RPMI7951 (cell line): ENCODE measurements around the gene TENM3. TPM values are rescaled to one million over a fixed set of nuclear protein-coding genes. Genes with fewer than 3 reads are reported as not detected.

ENCODE experiments used
- DNase-seq: peaks from one replicate; pipeline ENCODE4 v3.0.0-alpha.2; 2012; ENCODE audit warnings: low read depth
- total RNA-seq: library from RNA; depleted of rRNA; stranded (reverse); fragments of >200 nt; shearing (Covaris generic); gene quantifications from 2 replicates; pipeline ENCODE4 v1.2.3, GENCODE V29; 2014

The TENM3 gene
- total RNA-seq, 1 experiment from 2014 or later, result 20.1 TPM

GRCh38 chr4:182620111-182620980 lies 377.1 kb downstream of the TENM3 start:
- no peak for DNase-seq

DNA sequence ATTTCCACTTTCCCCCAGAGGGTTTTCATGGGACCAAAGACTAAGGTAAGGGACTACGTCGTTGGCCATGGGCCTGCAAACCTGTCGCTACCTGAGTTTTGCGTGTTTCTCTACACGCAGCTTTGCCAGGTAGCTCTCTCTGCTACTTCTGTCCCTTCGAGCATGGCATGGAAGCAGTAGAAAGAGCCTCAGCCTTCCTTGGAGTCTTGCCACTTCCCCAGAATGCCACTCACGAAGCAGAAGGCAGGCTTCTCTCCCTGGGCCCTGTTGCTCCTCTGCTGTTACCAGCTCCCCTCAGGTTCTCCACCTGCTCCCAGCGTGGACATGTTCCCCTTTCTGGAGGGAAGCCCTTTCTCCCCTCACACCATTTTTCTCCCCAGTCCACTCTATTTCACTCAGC lies 381.1 kb downstream of the TENM3 start:
- no peak for DNase-seq

GRCh38 chr4:182625193-182625592 lies 382.0 kb downstream of the TENM3 start:
- DNase-seq, result no peak

DNA sequence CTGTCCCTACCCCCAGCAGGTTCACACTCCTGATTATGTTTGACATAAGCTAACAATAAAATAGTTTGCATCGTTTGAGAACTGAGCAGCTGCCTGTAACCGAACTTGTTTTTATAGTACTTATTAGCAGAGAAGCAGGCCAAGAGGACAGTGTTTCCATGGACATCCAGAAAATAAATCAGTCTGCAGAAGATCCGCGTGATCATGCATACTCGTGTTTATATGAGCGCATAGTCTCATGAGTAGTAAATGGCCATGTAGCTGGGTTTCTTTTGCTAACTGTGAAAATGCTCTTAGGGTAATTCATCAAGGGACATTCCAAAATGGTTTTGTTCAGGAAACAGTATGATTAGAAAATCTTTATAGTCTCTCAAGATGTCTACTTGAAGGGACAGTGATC lies 384.8 kb downstream of the TENM3 start:
- DNase-seq, result no peak

DNA sequence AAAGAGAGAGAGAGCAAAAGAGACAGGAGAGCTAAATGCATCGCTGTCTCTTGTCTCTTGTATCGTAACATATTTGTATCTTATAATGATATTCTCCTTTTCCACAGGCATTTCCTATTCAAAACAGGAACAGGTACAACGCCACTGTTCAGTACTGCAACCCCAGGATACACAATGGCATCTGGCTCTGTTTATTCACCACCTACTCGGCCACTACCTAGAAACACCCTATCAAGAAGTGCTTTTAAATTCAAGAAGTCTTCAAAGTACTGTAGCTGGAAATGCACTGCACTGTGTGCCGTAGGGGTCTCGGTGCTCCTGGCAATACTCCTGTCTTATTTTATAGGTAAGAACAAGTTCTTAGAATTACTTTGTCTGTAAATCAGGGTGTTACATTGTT lies 385.3 kb downstream of the TENM3 start:
- no peak for DNase-seq

DNA sequence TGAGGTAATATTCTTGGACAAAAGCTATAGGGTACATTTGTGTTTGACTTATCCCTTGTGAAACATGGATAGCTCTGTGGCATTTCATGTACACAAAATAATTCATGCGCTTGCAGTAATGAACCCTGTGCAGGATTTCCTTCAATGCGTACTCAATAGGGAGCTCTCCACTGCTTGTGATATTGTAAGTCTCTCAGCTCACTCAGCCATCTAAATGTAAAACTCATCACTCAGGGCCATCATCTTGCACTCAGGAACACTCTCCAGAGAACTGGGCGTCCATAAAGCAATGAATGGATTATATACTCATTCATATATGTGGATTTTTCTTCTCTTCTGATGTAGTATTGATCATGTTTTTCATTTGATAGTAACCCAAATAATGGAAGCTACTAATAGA lies 385.9 kb downstream of the TENM3 start:
- DNase-seq, result no peak

DNA sequence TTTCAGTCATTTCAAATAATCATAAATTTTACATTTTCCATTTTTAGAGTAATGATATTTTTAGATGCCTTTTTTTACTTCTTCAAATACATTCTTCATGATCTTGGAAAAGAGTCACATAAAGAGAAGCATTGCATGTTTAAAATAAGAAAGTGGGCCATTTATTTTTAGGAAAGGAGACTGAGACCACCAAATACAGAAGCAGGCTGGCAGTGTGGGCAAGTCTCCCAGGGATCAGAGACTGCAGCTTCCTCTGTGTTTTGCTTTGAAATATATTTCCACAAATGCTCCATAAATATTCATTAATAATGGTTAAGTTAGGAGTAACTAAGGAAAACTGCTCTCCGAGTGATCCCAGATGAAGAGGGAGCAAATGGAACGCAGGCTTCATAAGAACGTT lies 397.3 kb downstream of the TENM3 start:
- DNase-seq, result no peak

GRCh38 chr4:182640932-182641331 lies 397.7 kb downstream of the TENM3 start:
- no peak for DNase-seq

- peak; percentile 58 for DNase-seq
Measured at GRCh38 chr4:182642831-182643230, 399.6 kb downstream of the TENM3 start.

- peak; percentile 56 for DNase-seq
Measured at GRCh38 chr4:182643801-182644682, 400.8 kb downstream of the TENM3 start.

DNA sequence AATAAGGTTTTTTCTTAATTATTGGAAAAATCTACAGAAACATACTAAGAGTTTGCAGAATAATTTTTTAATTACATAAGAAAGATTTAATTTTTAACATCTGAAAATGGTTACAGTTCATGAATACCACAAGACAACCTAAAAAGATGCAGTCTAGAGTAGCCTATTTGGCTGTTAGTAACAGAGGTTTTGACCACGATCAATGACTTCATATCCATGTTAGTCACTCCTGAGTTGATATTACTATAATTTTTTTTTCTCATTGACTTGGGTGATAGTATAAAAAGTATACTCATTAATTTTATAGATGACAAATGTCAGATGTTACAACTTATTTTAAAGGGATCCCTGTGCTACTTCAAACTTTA lies 401.5 kb downstream of the TENM3 start:
- DNase-seq, result no peak

DNA sequence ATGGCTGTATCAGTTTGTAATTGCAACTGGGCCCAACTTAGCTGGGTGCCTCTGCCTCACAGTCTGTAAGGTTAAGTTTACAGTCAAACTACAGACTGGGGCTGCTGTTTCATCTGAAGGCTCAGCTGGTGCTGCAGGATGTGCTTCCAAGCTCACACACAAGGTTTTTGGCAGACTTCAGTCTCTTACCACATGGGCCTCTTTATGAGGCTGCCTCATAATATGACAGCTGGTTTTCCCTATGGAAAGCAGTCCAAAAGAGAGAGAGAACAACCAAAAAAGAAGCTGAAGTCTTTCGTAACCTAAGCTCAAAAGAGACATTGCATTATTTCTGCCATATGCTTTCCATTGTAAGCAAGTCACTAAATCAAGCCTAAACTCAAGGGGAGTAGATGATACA lies 402.3 kb downstream of the TENM3 start:
- DNase-seq, result peak; percentile 1

GRCh38 chr4:182647646-182648300 lies 404.6 kb downstream of the TENM3 start:
- no peak for DNase-seq

DNA sequence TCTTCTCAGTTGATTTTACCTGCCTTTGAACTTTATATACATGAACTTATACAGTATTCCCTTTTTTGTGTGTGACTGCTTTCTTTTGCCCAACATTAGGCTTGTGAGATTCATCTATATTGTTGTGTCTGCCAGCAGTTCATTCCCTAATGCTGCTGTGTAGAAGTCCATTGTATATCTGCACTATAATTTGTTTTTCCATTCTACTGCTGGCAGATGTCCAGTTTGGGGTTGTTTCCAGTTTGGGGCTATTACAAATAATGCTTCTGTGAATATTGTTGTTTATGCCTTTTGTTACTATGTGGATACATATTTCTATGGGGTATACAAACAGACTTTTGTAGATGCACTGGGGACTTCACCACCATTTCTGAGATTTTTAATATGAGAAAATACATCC lies 405.6 kb downstream of the TENM3 start:
- DNase-seq, result no peak

- no peak for DNase-seq
Measured at GRCh38 chr4:182649698-182650477, 406.7 kb downstream of the TENM3 start.

GRCh38 chr4:182653596-182653995 lies 410.4 kb downstream of the TENM3 start:
- DNase-seq, result peak; percentile 6

- no peak for DNase-seq
Measured at GRCh38 chr4:182655340-182655739, 412.1 kb downstream of the TENM3 start.

- no peak for DNase-seq
Measured at GRCh38 chr4:182662551-182662950, 419.3 kb downstream of the TENM3 start.

- DNase-seq, result no peak
Measured at GRCh38 chr4:182671231-182671630, 428.0 kb downstream of the TENM3 start.

DNA sequence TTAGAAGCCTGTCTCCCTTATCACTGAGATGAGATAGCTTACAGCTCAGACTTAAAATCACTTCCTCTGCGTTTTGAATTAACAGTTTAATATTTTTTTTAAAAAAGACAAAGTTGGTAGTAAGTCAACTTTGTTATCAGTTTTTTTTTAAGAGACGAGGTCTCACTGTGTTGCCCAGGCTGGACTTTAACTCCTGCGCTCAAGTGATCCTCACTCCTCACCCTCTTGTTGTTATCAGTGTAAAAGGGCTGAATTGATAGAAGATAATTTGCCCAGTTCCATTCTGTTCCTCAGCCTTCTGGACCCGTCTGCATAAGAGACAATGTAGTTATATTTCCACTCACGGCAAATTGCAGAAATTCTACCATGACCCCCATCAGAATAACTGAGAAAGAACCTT lies 428.5 kb downstream of the TENM3 start:
- no peak for DNase-seq

DNA sequence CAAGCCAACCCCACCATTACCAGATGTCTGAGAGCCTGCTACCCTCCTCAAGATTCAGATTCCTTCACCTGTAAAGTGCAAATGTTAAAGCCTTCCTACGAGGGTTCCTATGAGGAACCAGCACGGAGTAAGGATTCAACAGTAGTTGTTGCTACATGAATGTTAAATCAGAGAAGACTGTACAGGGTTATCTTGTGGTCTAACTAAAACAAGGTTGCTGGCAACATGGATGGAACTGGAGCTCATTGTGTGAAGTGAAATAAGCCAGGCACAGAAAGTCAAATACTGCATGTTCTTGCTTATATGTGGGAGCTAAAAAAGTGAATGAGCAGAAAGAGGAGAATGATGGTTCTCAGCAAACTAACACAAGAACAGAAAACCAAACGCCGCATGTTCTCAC lies 435.4 kb downstream of the TENM3 start:
- no peak for DNase-seq

- DNase-seq, result no peak
Measured at GRCh38 chr4:182679533-182679932, 436.3 kb downstream of the TENM3 start.
